T47D (cell line): ENCODE data around the gene ZNF280A.

Experiments used
- DNase-seq, 2 experiments: peaks; one replicate each; pipeline versions ENCODE4 v3.0.0 to v3.0.0-alpha.2; 2011 to 2012; ENCODE audit warnings: low read depth in 1 of 2, low spot score in 1 of 2
- JUND ChIP-seq: IDR thresholded peaks from 2 replicates; pipeline ENCODE4 v1.6.1; 2012; ENCODE audit warnings: low read depth
- in situ Hi-C: cut with HindIII; loops from 2 replicates; pipeline ENCODE4 v1.10.0; 2016; ENCODE audit warnings: low sequenced_read_pairs, low pct_unique_long_range_greater_than_20kb

The ZNF280A gene, protein sequence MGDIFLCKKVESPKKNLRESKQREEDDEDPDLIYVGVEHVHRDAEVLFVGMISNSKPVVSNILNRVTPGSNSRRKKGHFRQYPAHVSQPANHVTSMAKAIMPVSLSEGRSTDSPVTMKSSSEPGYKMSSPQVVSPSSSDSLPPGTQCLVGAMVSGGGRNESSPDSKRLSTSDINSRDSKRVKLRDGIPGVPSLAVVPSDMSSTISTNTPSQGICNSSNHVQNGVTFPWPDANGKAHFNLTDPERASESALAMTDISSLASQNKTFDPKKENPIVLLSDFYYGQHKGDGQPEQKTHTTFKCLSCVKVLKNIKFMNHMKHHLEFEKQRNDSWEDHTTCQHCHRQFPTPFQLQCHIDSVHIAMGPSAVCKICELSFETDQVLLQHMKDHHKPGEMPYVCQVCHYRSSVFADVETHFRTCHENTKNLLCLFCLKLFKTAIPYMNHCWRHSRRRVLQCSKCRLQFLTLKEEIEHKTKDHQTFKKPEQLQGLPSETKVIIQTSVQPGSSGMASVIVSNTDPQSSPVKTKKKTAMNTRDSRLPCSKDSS

DNA sequence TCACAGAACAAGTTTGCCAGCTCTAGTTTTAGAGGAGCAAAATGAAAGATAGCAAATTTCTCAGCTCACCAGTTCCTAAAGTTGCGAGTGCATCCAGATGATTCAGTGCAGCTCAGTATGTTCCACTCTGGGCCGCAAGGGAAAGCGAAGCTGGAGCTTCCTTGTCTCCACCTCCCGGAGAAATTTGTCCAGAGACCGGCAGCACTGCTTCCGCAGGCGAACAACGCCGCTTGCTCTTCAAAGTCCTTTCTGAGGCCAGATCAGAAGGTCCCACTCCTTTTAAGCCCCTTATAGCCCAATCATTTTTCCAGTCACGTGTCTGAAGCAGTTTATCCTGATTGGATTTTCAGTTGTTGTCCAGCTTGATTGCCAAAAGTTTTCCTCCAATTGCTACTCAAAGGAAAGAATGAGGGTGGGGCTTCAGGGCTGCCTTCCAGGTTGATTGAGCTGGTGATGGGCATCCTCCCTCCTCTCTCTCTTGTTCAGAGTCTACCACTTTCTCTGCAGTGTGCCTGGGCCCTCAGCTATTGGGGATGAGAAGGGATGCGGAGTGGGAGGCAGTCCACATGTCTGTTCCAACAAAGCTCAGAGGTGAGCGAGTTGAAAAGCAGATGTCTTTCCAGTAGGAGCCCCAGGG, at the start of gene ZNF280A:
Gene ZNF280A (minus strand): TSS at position 251 of the 637 bp plus-strand sequence. CDS start 4,640 bp downstream, outside the sequence.
- peak; percentile 26 to 83 for DNase-seq
- in situ Hi-C loops = no loop called here
- TF ChIP-seq JUND = no peak

DNA sequence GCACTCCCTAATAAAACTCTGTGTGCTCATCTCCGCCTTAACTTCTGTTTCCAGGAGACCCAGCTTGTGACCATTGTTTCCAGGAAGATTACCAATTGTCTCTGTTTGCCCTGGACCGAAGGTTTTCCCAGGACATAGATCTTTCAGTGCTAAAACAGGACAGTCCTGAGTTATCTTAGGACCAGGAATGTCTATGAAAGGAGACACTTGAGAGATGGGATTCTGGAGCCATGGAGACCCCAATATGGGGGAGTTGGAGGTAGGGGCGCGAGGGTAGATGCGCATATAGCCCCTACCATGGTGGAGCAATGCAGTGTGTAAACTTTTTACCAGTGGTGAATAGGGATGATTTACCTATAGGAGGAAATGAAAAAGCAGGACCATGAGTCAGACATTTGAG, 49.1 kb upstream of the ZNF280A start:
- in situ Hi-C loops = no loop called here
- DNase-seq = no peak
- TF ChIP-seq JUND = no peak

DNA sequence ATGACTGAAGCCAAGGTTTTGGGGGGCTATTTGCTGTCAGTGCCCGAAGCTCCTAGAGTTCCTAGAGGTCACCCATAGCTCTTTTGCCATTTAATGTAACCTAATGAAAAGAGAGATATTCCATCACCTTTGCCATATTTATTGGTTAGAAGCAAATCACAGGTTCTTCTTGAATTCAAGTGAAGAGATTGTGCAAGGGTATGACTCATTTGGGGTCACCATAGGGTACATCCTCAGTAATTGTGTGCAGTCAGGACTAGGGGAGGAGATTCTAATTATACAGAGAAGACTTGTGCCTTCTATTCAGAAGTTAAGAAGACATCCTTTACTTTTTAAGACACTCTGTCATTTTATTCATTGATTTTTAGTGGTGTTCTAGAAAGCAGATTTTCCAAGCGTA, 45.9 kb upstream of the ZNF280A start:
- in situ Hi-C loops = no loop called here
- DNase-seq = no peak
- no peak for TF ChIP-seq JUND

DNA sequence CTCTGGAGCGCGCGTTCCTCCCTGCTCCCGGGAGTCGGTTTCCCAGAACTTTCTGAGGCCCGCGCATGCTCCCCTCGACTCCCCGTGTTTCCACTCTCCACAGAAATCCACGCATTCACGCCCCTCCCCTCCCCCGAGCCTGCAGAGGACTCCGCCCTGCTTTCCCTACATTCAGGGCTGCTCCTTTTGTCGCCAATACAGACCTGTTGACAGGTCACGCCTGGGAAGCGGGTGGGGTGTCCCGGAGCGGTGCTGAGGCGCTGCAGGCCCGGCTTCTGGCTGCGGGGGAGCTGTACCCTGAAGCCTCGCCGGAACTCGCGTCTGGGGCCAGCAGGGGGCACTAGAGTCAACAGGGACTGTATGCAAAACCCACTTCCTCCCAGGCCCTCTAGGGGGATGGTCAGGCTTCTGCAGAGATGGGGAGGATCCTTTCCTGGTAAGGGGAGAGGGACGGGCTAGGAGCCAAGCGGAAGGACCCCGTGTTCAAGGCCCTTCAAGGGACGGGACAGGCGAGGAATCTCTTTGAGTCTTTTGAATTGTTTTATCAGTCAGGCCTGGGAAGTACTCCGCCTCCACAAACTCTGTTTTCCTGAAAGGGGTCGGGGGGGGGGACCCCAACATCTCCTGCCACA, 39.0 kb upstream of the ZNF280A start, which contains the start of gene PRAME:
Gene PRAME (minus strand): TSS at position 294 of the 632 bp plus-strand sequence. CDS start 2,433 bp downstream, outside the sequence.
- DNase-seq = peak; percentile 67 to 91
- TF ChIP-seq JUND = no peak
- in situ Hi-C loops = no loop called here

DNA sequence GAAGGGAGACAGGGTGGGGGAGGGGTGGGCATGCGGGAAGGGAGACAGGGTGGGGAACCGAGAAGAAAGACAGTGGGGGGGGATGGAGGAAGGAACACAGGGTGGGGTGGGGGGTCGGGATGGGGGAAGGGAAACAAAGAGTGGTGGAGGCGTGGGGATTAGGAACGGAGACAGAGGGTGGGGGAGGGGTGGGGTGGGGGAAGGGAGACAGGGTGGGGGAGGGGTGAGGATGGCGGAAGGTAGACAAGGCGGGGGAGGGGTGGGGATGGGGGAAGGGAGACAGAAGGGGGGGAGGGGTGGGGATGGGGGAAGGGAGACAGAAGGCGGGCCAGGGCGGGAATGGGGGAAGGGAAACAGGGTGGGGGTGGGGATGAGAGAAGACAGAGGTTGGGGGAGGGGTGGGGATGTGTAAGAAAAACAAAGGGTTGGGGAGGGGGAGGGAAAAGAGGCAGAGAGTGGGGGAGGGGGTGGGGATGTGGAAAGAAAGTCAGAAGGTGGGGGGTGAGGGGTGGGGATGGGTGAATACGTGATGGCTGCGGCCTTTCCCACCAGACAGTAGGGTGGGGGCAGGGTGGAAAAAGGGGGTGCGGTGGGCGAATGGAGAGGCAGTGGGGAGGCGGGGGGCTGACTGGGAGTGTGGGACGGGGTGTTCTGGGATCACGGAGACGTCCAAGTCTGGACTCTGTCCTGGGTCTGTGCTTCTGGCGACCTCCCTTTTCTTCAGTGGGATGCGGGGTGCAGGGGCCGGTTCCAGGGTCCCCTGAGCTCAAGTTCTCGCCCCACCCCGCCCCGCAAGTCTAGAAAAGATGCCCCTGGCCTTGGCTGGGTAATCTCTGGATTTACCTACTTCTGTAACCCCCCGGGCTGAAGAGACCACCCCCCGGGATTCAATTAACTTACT, 38.3 kb upstream of the ZNF280A start:
- in situ Hi-C loops = no loop called here
- DNase-seq = no peak
- TF ChIP-seq JUND = no peak

DNA sequence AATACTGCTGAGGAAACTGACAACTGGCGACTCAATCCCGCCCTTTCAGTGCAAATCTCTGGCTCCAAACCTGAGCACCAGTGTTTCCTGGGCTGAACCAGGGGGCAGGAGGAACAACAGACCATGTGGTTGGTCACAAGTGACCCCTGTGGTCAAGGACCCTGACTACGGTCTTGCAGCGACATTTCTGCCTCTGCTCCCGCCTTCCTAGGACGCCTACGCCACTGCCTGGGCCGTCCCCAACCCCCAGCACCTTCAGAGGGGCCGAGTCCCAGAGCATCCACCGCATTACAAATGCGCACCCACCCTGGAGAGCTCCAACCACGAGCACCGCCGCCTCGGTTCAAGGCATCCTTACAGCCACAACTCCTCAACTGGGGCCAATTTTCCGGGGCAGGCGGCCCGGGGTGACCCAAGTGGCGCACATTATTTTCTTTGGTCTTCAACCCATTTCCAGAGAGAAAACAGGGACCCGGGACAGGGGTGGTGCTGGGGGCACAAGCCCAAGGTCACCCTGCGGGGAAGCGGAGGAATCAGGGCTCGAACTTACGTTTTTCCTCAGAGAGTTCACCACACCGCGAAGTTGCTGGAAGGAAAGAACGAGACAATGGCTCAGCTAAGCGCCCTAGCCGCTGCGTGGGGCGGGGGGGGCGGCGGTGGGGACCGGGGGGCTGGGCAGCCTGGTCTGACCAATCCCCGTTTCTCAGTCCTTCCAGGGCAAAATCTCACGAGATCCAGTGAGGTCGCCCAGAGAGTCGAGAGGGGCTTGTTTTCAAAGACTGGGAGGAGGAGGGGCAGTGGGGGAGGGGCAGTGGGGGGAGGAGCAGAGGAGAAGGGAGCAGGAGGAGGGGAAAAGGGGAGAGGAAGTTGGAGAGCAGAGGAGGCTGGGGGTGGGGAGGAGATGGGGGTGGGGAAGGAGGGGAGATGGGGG, 37.2 kb upstream of the ZNF280A start:
- TF ChIP-seq JUND = no peak
- DNase-seq = peak in 1 of 2 experiments; percentile 11
- in situ Hi-C loops = no loop called here

DNA sequence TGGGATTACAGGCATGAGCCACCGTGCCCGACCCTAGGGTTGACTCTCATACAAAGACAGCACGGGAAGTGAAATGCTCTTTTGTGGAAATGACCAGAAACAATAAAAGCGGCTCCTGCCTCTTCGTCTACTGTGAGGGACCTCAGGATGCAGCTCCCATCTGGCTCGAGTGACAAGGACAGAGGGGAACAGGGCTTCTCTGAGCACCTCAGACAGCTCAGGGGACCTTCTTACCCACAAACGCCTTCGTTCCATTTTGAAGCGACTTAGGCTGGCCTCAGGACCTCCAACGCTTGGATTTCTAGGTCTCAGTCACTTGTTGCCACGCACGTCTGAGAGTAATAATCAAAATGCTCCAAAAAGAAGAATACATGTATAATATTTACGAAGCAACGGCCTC, 36.5 kb upstream of the ZNF280A start:
- in situ Hi-C loops = no loop called here
- DNase-seq = no peak

DNA sequence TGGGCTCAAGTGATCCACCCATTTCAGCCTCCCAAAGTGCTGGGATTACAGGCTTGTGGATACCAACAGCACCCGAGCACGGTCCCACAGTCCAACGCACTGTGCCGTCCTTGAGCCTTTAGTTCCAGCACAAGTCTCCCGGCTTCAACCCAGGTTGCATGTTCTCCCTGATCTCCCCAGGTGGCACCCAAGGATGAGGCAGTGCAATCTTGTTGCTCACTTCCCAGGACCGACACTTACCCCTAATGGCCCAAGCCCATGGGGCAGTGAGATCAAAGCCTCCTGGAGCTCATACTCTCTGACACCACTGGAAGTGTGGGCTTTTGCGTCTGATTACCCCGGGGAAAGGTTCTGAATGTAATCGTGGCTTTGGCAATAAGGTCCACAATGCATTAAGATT, 35.5 kb upstream of the ZNF280A start:
- no peak for DNase-seq
- in situ Hi-C loops = no loop called here
- TF ChIP-seq JUND = no peak

More for the DNA sequence above, 36.5 kb upstream of the ZNF280A start:
- no peak for TF ChIP-seq JUND

DNA sequence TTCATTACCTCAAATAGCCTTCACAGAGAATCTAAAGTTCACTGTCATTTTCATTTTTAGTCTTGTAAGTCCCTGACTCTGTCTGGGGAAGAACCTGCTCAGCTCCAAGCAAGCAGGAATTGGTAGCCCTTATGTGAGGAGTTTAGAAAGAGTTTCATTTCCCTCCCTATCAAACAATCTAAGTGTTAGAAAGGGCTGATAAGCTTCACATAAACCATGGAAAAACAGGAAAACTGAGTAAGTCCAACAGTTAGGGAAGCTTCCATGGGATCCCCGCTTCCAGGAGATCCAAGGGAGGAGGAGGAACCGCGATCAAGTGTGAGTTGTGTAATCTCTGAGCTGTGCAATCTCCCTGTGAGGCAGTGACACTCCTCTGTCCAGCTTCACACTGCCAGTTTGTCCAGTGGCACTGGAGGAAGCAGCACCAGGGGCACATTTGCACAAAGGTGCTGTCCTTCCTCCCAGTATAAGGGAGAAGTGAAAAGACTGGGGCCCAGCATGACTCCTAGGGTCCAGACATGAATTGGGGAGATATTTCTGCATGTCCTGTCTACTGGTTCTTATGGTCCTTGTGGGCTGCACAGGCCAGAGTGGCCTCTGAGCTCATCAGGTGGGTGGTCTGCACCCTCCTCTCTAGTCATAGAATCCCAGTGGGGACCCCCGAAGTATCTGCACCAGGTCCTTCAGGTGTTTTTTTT, 34.7 kb upstream of the ZNF280A start:
- DNase-seq = no peak
- in situ Hi-C loops = no loop called here
- no peak for TF ChIP-seq JUND

DNA sequence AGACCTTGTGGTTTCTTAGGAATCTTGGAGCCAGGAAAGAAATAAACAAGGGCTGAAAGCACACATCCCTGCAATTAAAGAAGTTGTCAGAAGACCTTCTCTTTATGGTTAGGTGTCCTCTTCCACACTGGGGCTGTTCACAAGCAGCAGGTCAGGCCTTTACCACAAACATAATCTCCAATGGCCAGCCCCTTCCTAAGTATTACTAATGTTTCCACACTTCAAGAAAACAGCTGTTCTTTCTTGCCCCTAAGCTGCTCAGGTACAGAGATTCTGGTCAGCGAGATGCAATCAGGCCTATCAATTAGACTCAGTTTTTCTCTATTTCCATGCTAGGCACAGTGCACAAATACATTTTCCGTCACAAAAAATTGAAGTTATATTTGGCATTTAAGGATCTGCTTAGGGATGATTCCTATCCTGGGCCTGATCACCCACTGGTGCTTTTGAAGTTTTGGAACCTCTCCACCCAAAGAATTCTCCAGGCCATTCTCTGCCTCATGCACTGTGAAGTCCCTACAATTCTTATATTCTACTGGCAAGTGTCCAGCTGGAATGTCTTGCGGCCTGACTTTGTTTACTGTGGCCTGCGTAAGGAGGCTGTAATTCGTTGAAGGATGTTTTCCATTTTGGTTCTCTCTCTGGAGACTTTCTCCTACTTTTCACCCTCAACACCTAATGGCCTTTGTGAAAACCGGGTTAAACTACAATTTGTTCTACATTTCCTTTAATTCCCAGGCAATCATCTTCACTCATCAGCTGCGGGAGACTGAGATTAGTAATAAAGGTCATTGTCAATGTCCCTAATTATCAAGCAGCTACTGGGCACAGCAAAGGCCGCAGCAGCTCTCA, 33.9 kb upstream of the ZNF280A start:
- DNase-seq = peak in 1 of 2 experiments; percentile 18
- in situ Hi-C loops = no loop called here
- no peak for TF ChIP-seq JUND
